Retinal pigment epithelial cell (primary cell): Measurements from ENCODE around the gene TMEM63B.
"Not testable (repeated sequence)": the region's sequence is repeated elsewhere in the genome, so short reads cannot be mapped to it uniquely, and the experiment has no call there.

Experiments
- DNase-seq: peaks from one replicate; pipeline ENCODE4 v3.0.0-alpha.2; 2010; ENCODE audit warnings: low read depth
- H3K4me3 ChIP-seq: 2 replicates; pipeline ENCODE4 v1.5.1; 2011; ENCODE audit warnings: mild to moderate bottlenecking, low read length, control low read depth, moderate library complexity
- CTCF ChIP-seq: conservative IDR thresholded peaks from 2 replicates; pipeline ENCODE4 v1.5.1; 2011; ENCODE audit warnings: low read depth, low read length, control low read depth, inconsistent platforms

Gene TMEM63B

DNA sequence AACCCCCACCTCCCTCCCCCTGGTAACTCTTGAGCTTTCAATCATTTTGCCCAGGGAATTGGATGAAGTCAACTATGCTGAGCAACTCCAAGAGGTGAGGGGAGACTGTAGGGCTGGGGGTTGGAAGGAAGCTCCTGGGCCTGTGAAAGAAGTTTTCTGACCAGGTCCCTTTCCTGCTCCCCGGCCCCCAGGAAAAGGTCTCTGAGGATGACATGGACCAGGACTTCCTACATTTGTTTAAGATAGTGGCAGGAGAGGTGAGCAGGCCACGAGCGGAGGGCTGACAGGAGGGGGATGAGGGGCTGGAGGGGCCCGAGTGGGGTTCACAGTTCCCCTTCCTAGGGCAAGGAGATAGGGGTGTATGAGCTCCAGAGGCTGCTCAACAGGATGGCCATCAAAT is 53.1 kb downstream of the TMEM63B start:
- no peak for TF ChIP-seq CTCF
- H3K4me3 ChIP-seq = no peak overlapping the region

GRCh38 chr6:44180886-44181285 is 53.5 kb downstream of the TMEM63B start:
- no peak for DNase-seq
- TF ChIP-seq CTCF = no peak

More for the DNA sequence above, 53.1 kb downstream of the TMEM63B start:
- no peak for DNase-seq

GRCh38 chr6:44181784-44182183 is 54.4 kb downstream of the TMEM63B start:
- DNase-seq, H3K4me3 ChIP-seq: not testable (repeated sequence)

More at GRCh38 chr6:44180886-44181285, 53.5 kb downstream of the TMEM63B start:
- no peak overlapping the region for H3K4me3 ChIP-seq

DNA sequence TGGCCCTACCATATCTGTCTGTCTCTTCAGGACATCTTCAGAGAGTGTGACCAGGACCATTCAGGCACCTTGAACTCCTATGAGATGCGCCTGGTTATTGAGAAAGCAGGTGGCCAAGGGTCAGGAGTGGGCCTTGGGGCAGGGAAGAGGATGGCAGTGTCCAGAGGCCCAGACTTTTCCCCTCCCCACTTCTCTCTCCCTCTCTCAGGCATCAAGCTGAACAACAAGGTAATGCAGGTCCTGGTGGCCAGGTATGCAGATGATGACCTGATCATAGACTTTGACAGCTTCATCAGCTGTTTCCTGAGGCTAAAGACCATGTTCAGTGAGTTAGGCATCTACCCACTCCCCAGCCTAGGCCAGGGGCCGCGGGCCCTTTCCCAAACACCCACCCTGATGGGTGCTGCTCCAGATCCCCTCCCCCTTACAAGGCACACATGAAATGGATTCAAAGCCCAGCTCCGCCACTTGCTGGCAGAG is 55.6 kb downstream of the TMEM63B start:
- no peak for TF ChIP-seq CTCF
- H3K4me3 ChIP-seq = no peak overlapping the region
- no peak for DNase-seq

DNA sequence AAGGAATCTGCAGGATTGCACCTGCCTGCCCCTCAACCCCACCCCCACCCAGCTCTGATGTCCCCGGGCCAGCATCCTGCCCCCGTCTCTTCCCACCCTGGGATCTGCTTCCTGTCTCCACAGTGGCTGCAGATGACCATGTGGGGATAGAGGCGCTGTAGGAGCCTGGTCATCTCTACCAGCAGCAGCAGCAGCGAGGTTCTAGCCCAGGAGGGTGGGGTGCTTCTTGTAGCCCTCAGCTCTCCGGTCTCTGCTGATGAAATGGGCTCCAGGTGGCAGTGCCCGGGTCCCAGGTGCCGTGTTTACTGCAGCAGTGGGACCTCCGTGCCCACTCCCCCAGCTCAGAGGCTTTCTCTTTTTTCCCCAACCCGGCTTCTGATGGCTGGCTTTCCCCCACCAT is 56.4 kb downstream of the TMEM63B start:
- DNase-seq = no peak
- H3K4me3 ChIP-seq = no peak overlapping the region
- no peak for TF ChIP-seq CTCF

DNA sequence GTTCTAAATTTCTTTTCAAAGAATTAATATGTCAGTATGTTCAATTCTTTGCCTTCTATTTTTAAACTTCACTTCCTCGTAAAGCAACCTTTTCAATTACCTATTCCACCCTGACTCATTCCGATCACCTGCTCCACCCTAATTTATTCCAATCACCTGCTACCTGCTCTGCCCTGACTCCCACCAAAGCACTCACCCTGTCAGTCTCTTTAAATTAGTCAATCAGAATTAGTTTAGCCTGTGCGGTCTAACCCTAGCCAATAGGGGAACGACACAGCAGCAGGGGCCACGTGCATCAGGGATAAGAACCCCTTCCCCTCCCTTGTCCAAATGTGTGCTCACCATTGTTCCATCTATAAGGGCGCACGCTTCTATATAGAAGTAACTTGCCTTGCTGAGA is 58.0 kb downstream of the TMEM63B start:
- DNase-seq, H3K4me3 ChIP-seq: not testable (repeated sequence)

DNA sequence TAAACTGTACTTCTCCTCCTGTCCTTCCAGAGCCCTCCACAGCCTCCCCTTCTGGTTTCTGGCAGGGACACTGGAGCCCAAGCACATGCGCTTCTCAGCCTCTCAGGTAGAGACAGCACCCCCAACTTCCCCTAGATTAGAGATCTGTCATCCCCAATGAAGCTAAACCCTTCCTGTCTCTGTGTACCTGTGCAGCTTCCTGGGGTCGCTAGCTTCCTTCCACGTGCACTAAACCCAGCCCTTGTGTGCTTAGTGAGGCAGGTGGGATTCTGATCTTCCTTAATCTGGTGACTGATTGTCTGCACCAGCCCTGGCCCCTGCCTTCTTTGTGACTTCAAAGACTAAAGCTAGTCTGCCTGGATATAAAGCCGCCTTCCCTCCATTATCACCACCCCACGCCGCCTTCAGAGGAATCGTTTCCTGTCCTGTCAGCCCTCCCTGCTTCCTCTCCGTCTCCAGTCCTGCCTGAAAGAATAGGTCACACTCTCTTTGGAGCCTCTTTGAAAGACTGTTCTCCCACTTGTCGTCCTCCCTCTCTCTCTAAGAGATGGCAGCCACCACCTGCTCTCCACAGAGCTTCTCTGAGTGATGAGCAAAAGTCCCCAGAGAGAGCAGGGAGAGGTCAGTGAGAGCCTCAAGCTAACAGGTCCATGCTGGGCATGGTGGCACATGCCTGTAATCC is 58.7 kb downstream of the TMEM63B start:
- no peak for TF ChIP-seq CTCF
- no peak overlapping the region for H3K4me3 ChIP-seq
- no peak for DNase-seq

- TF ChIP-seq CTCF = no peak
- no peak for DNase-seq
Observed at GRCh38 chr6:44186635-44187025, 59.3 kb downstream of the TMEM63B start.

More at GRCh38 chr6:44186635-44187025, 59.3 kb downstream of the TMEM63B start:
- H3K4me3 ChIP-seq = no peak overlapping the region
